Left lung (tissue), 10 donors: ENCODE data around the gene OPCML. TPM values are rescaled to one million over a fixed set of nuclear protein-coding genes. Genes with fewer than 3 reads are reported as not detected.

Experiments used
- ATAC-seq: fragments of 200-7000 bp; cut with Tn5 transposase; one replicate; pipeline ENCODE4 v1.9.1; 2020; ENCODE audit warnings: moderate library complexity
- DNase-seq, 4 donors: peaks; one replicate each; pipeline ENCODE4 v3.0.0-alpha.2; 2013 to 2020
- H3K27ac ChIP-seq, 2 donors: fragments of 200-600 bp; sonication (generic) in 1 of 2; one replicate each; pipeline versions ENCODE4 v1.5.0 to v1.8.0; 2020 to 2021
- H3K27me3 ChIP-seq, 2 donors: fragments of 200-600 bp; sonication (generic) in 1 of 2; one replicate each; pipeline versions ENCODE4 v1.5.0 to v1.8.0; 2020 to 2021
- H3K36me3 ChIP-seq, 2 donors: fragments of 200-600 bp; sonication (generic) in 1 of 2; one replicate each; pipeline versions ENCODE4 v1.5.0 to v1.8.0; 2020 to 2021
- H3K4me1 ChIP-seq, 2 donors: fragments of 200-600 bp; one replicate each; pipeline ENCODE4 v1.8.0; 2021
- H3K4me3 ChIP-seq, 2 donors: fragments of 200-600 bp; sonication (generic) in 1 of 2; one replicate each; pipeline versions ENCODE4 v1.5.0 to v1.8.0; 2020 to 2021; ENCODE audit warnings: mild to moderate bottlenecking in 1 of 2
- H3K9me3 ChIP-seq, 2 donors: fragments of 200-600 bp; sonication (generic) in 1 of 2; one replicate each; pipeline versions ENCODE4 v1.5.0 to v1.8.0; 2020 to 2021
- intact Hi-C, 2 donors: fragments of 100-400 bp; cut with DNase I; formaldehyde crosslinking; loops; one replicate each; pipeline versions ENCODE4 v1.11.2 to v1.14.2; 2022
- polyA plus RNA-seq, 6 donors: library from polyadenylated mRNA; unstranded; fragments of 120-200 nt; gene quantifications; one replicate each; pipeline ENCODE4 v1.2.1, GENCODE V29; 2013; ENCODE audit not compliant: insufficient read length in 6 of 6
- total RNA-seq, 2 donors: library from RNA; stranded (reverse); fragmentation: NEBNext Ultra II Directional; extraction: Animal tissue kit (Norgen Biotek cat#: 25700); gene quantifications; one replicate each; pipeline ENCODE4 v1.2.1, GENCODE V29; 2021
- TF ChIP-seq, protein P1 (sequence below), 2 donors: fragments of 200-600 bp; sonication (generic) in 1 of 2; IDR thresholded peaks; one replicate each; pipeline versions ENCODE4 v1.5.0 to v1.8.0; 2021; ENCODE audit warnings: antibody characterized with exemption in 2 of 2
- donor health status: DM: no; HTN: yes; CAD: no.
- donor health status: DM: no; HTN: no; CAD: no.

OPCML gene
- total and polyA plus RNA-seq, 8 donors: 0.98 to 5.3 (median 1.9) TPM; not detected in 2

DNA sequence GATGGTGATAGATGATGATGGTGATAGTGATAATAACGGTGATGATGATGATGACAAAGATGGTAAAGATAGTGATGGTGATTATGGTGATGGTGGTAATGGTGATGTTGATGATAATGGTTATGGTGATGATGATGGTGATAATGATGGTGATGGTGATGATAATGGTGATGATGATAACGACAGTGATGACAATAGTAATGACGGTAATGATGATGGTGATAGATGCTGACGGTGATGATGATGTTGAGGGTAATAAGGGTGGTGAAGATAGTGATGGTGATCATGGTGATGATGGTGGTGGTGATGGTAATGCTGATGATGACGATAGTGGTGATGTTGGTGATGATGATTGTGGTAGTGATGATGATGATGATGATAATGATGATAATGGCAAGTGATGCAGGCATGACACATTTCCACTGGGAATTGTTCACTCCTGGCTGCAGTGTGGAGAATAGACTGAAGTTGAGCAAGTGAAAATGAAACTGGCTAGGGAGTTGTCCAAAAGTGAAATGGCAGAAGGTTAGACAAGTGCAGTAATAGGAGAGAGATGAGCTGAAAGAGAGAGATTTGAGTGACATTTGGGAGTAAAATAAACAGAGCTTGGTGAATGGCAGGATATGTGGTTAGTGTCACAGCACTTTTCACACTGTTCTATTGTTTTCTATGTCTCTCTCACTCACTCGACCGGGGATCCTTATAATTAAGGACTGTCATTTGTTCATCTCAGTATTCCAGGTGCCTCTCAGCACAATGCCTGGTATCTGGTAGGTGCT is 992.5 kb downstream of the OPCML start:
- no peaks in the 10 kb centered on the region for H3K4me1 ChIP-seq
- no peaks in the 10 kb centered on the region for H3K36me3 ChIP-seq
- intact Hi-C loops: no loop called here
- TF ChIP-seq, protein P1, sequence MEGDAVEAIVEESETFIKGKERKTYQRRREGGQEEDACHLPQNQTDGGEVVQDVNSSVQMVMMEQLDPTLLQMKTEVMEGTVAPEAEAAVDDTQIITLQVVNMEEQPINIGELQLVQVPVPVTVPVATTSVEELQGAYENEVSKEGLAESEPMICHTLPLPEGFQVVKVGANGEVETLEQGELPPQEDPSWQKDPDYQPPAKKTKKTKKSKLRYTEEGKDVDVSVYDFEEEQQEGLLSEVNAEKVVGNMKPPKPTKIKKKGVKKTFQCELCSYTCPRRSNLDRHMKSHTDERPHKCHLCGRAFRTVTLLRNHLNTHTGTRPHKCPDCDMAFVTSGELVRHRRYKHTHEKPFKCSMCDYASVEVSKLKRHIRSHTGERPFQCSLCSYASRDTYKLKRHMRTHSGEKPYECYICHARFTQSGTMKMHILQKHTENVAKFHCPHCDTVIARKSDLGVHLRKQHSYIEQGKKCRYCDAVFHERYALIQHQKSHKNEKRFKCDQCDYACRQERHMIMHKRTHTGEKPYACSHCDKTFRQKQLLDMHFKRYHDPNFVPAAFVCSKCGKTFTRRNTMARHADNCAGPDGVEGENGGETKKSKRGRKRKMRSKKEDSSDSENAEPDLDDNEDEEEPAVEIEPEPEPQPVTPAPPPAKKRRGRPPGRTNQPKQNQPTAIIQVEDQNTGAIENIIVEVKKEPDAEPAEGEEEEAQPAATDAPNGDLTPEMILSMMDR (IDR thresholded peaks at IDR 0.05): no peak
- DNase-seq: no peak
- no peaks in the 10 kb centered on the region for H3K27me3 ChIP-seq
- H3K9me3 ChIP-seq: no peaks in the 10 kb centered on the region
- no peak overlapping the region for H3K4me3 ChIP-seq
- no peak overlapping the region for H3K27ac ChIP-seq
- ATAC-seq: no peak

- no peak overlapping the region for H3K4me3 ChIP-seq
- H3K27me3 ChIP-seq: no peaks in the 10 kb centered on the region
Observed at GRCh38 chr11:132538642-132539041, 993.7 kb downstream of the OPCML start.

DNA sequence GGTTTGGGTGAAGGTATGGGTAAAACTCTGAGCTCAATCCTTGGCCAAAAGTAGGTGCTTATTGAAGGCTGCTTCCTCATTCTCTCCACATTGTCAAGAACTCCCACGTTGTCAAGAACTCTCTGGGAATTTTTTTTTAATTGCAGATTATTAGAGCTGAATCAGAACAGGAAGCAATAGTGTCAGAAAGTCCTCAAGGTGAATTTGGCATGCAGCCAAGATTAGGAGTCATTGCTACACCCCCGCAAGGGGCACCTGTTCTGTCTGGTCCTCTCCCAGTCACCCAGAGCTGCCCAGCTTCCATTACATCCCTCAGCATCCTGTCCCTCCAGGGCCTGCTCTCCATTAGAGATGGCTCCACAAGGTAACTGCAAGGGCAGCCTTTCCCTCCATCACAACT is 996.5 kb downstream of the OPCML start:
- H3K9me3 ChIP-seq: no peaks in the 10 kb centered on the region
- H3K36me3 ChIP-seq: no peaks in the 10 kb centered on the region
- ATAC-seq: peak; percentile 44
- no peak overlapping the region for H3K4me3 ChIP-seq
- intact Hi-C loops: no loop called here
- no peaks in the 10 kb centered on the region for H3K4me1 ChIP-seq
- DNase-seq: no peak
- no peaks in the 10 kb centered on the region for H3K27me3 ChIP-seq
- no peak overlapping the region for H3K27ac ChIP-seq
- TF ChIP-seq, protein P1 (IDR thresholded peaks at IDR 0.05): no peak

More at GRCh38 chr11:132538642-132539041, 993.7 kb downstream of the OPCML start:
- H3K27ac ChIP-seq: no peak overlapping the region
- H3K4me1 ChIP-seq: no peaks in the 10 kb centered on the region
- TF ChIP-seq, protein P1 (IDR thresholded peaks at IDR 0.05): no peak
- no peak for ATAC-seq
- intact Hi-C loops: no loop called here
- no peaks in the 10 kb centered on the region for H3K36me3 ChIP-seq
- no peaks in the 10 kb centered on the region for H3K9me3 ChIP-seq
- DNase-seq: no peak

- DNase-seq: no peak
- Histone ChIP-seq H3K4me3 (no peak overlapping the region), H3K27ac (no peak overlapping the region), H3K9me3 (no peaks in the 10 kb centered on the region), H3K4me1 (no peaks in the 10 kb centered on the region), H3K36me3 (no peaks in the 10 kb centered on the region), H3K27me3 (no peaks in the 10 kb centered on the region)
- ATAC-seq: no peak
- TF ChIP-seq, protein P1 (IDR thresholded peaks at IDR 0.05): no peak
- intact Hi-C loops: no loop called here
Observed at GRCh38 chr11:132531921-132532320, 1000.4 kb downstream of the OPCML start.

DNA sequence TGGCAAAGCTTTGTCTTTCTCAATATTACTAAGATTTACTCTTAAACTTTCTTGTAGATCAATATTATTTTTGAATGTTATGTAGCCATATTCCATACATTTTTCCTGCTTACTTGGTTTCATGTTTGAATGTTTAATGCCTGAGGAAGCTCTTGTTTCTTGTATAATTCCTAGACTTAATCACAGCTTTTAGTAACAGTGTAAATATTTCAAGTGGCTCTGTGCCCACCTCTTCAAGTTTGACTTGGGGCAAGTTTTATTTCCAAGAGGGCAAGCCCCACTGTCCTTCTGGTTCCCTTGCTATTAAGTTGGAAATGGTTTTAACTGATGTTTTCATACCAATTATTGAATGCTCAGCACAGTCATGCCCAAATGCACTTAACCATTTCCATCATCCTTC is 1004.1 kb downstream of the OPCML start:
- no peaks in the 10 kb centered on the region for H3K9me3 ChIP-seq
- ATAC-seq: no peak
- no peaks in the 10 kb centered on the region for H3K27me3 ChIP-seq
- H3K27ac ChIP-seq: no peak overlapping the region
- DNase-seq: no peak
- H3K36me3 ChIP-seq: no peaks in the 10 kb centered on the region
- TF ChIP-seq, protein P1 (IDR thresholded peaks at IDR 0.05): no peak
- intact Hi-C loops: no loop called here
- no peaks in the 10 kb centered on the region for H3K4me1 ChIP-seq
- H3K4me3 ChIP-seq: no peak overlapping the region
